Epithelial cell of esophagus (primary cell): ENCODE measurements around the gene PLA2G2A.
A peak's percentile ranks its signal among the peaks of the same experiment; 100 is the strongest.

Experiments used
- DNase-seq: peaks from one replicate; pipeline ENCODE4 v3.0.0; 2010; ENCODE audit warnings: low read depth
- H3K4me3 ChIP-seq: 2 replicates; pipeline ENCODE4 v1.5.1; 2011; ENCODE audit warnings: mild to moderate bottlenecking, low read length, control low read depth
- TF ChIP-seq, protein P1 (sequence below): IDR thresholded peaks from 2 replicates; pipeline ENCODE4 v1.5.1; 2011; ENCODE audit warnings: low read depth, mild to moderate bottlenecking, low read length, control low read depth, inconsistent platforms; ENCODE audit not compliant: insufficient read depth; ENCODE audit errors: missing control alignments

Gene PLA2G2A

DNA sequence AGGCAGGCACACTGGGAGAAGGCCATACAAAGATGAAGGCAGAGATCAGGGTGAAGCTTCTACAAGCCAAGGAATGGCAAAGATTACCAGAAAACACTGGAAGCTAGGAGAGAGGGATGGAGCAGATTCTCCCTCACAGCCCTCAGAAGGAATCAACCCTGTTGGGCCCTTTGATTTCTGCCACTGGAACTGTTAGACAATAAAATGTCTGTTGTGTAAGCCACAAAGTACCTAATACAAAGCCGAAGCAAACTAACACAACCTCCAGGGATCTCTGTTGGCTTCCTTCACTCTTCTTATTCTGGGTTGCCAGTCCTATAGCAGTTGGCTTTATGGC lies 1.7 kb upstream of the PLA2G2A start:
- TF ChIP-seq, protein P1, sequence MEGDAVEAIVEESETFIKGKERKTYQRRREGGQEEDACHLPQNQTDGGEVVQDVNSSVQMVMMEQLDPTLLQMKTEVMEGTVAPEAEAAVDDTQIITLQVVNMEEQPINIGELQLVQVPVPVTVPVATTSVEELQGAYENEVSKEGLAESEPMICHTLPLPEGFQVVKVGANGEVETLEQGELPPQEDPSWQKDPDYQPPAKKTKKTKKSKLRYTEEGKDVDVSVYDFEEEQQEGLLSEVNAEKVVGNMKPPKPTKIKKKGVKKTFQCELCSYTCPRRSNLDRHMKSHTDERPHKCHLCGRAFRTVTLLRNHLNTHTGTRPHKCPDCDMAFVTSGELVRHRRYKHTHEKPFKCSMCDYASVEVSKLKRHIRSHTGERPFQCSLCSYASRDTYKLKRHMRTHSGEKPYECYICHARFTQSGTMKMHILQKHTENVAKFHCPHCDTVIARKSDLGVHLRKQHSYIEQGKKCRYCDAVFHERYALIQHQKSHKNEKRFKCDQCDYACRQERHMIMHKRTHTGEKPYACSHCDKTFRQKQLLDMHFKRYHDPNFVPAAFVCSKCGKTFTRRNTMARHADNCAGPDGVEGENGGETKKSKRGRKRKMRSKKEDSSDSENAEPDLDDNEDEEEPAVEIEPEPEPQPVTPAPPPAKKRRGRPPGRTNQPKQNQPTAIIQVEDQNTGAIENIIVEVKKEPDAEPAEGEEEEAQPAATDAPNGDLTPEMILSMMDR, result no peak
- H3K4me3 ChIP-seq, result no peak overlapping the region
- no peak for DNase-seq

DNA sequence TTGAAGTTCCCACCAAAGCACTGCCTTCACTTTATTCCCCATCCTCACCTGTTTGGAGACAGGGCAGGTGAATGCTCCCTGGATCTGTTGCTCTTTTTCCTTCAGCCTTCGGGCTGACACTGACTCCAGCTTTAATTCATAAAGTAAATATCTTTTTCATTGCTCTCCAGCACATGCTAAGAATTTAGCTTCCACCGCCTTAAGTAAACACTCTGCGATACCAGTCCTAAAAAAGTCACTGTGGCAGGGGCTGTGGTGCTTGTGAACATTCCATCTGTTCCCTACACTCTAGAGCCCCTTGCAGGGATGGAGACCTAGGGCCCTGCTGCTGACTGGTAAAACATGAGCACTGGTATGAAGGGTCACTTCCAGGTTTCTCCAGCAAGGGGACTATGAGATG lies 896 bp upstream of the PLA2G2A start:
- TF ChIP-seq, protein P1, result no peak
- H3K4me3 ChIP-seq, result no peak overlapping the region
- DNase-seq, result no peak

DNA sequence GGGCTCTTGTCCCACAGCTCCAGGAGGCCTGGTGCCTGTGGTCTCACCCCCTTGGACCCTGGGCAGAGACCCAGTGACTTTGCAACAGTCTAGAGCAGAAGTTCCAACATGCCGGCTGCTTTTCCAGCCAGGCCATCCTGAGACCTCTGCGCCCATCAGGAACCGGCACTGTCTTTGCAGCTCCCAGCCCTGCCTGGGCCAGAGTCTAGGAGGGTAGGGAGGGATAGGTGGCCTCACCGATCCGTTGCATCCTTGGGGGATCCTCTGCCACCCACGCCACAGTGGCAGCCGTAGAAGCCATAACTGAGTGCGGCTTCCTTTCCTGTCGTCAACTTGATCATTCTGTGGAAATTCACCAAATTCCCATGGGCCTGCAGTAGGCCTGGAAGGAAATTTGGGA lies 1.3 kb downstream of the PLA2G2A start:
- TF ChIP-seq, protein P1, result no peak
- DNase-seq, result no peak
- H3K4me3 ChIP-seq, result no peak overlapping the region

DNA sequence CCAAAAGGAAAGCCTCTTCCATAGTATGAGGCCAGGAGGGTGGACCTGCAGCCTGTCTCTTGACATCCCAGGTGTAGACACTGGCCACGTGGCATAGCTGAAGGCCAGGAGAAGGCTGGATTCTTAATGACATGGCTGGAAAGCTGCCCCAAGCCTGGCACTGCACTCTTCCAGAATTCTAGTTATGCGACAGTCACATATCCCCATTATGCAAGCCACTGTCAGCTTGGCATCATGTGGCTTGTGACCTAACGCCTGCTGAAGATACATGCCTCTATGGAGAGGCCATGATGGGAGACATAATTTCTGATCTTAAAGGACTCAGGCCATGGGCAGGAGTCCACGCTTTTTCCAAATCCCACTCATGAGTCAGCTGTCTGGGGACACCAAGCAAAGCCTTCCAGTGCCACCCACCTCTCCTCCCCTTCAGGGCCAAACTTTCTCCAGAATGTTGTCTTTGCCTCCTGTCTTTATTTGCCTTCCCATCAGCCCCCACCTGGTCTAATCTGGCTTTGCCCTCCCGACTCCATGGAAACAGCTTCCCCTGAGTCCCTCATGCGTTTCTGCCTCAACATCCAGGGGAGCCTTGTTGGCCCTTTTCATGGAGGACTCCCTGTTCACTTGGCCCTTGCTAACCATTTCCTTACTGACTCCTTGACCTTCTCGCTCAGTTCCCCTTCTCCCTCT lies 3.0 kb downstream of the PLA2G2A start:
- no peak overlapping the region for H3K4me3 ChIP-seq
- TF ChIP-seq, protein P1, result no peak
- DNase-seq, result no peak

DNA sequence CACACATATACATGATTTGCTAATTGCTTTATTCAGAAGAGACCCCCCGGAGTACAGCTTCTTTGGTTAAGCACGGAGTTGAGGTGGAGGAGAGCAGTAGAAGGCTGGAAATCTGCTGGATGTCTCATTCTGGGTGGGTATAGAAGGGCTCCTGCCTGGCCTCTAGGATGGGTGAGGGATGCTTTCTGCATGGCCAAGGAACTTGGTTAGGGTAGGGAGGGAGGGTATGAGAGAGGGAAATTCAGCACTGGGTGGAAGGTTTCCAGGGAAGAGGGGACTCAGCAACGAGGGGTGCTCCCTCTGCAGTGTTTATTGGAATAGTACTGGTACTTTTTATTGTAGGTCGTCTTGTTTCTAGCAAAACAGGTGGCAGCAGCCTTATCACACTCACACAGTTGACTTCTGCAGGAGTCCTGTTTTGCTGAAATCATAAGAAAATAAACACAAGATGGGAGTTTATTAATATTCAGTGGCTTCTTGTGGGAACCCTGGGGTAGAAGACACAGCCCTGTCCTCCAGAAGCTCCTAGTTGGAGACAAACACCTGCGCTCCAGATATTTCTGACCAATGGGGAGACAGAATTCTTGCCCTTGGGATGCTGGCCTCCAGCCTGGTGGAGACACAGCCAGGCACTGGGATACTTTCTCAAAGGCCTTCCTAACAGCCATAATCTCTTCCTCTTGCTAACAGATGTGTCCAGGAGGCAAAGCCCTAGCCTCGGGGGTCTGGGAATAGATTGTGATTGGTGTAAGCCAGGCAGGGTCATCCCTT lies 3.8 kb downstream of the PLA2G2A start:
- no peak for DNase-seq
- H3K4me3 ChIP-seq, result no peak overlapping the region
- TF ChIP-seq, protein P1, result no peak

DNA sequence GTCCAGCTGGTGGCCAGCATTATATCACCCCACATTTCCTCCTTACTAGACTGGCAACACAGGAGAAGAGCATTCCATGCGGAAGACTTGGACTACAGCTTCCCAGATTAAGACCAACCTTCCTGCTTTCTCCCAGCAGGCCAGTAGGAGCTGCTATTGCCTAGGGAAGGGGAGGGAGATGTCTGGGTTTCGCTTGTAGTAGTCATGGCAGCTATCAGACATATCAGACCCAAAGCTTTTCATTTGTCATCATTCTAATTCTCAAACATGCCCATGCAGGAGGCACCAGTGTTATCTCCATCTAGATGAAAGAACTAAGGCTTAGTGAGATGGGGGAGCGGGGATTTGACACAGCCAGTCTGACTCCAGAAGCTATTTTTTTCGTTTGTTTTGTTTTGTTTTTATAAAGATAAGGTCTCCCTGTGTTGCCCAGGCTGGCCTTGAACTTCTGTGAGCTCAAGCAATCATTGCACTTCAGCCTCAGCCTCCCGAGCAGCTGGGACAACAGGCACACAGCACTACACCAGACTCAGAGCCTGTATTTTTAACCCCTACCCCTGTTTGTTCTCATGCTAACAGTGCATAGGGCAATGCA lies 4.5 kb downstream of the PLA2G2A start:
- no peak overlapping the region for H3K4me3 ChIP-seq
- TF ChIP-seq, protein P1, result peak; percentile 87
- DNase-seq, result peak; percentile 78
